HepG2 (cell line): ENCODE measurements around the gene CTU2. TPM values are rescaled to one million over a fixed set of nuclear protein-coding genes. Genes with fewer than 3 reads are reported as not detected.

Experiments
- ATAC-seq: fragments of 200-7000 bp; cut with Tn5 transposase; 3 replicates; pipeline ENCODE4 v1.9.1; 2020; ENCODE audit warnings: mild to moderate bottlenecking, moderate library complexity
- BruUV-seq: library from RNA; stranded (reverse); fragments of 400-500 nt; replicated peaks from 2 replicates; lab custom pipeline; 2021; lab: Mats Ljungman, UMichigan
- CTCF ChIA-PET: fragments of 300-600 bp; formaldehyde crosslinking; extraction: SDS; loops from one replicate; lab custom pipeline; 2021; ENCODE audit warnings: low total read pairs, inconsistent platforms, low intra/inter-chr PET ratio; lab: Yijun Ruan, JAX
- POLR2A ChIA-PET: fragments of 350-600 bp; sonication (Branson Sonifier 250); formaldehyde crosslinking; loops from one replicate; lab custom pipeline; 2020; ENCODE audit warnings: antibody characterized with exemption, inconsistent platforms; lab: Yijun Ruan, JAX
- DNase-seq: peaks from one replicate; pipeline ENCODE4 v3.0.0-alpha.2; 2015; ENCODE audit warnings: low spot score
- FAIRE-seq: peaks from 3 replicates; lab custom pipeline; 2011; peaks lifted over from hg19 to GRCh38; lab: Jason Lieb, UNC
- H2AFZ ChIP-seq: one replicate; pipeline ENCODE4 v1.6.1; 2011; ENCODE audit warnings: low read length, inconsistent platforms
- H3K27ac ChIP-seq: fragments of 300-600 bp; 3 replicates; pipeline ENCODE4 v1.8.0; 2011; ENCODE audit warnings: mixed run types, mild to moderate bottlenecking, mixed read lengths, low read length, inconsistent platforms; ENCODE audit not compliant: insufficient read depth; ENCODE audit errors: extremely low read length
- H3K27me3 ChIP-seq, 2 experiments: fragments of 200-600 bp in 1 of 2; 2 replicates in 1 of 2; 3 replicates in 1 of 2; pipeline versions ENCODE4 v1.6.0 to v1.8.0; 2011; ENCODE audit warnings: low read length in 2 of 2, mild to moderate bottlenecking in 2 of 2, moderate library complexity in 2 of 2, inconsistent platforms in 1 of 2; ENCODE audit not compliant: insufficient read depth in 2 of 2, control insufficient read depth in 1 of 2
- H3K36me3 ChIP-seq, 2 experiments: fragments of 200-600 bp in 1 of 2; replicated peaks in 1 of 2; 2 replicates in 1 of 2; 3 replicates in 1 of 2; pipeline versions ENCODE4 v1.5.1 to v1.8.0; 2011; ENCODE audit warnings: low read length in 2 of 2, inconsistent platforms in 1 of 2; ENCODE audit not compliant: insufficient read depth in 2 of 2, control insufficient read depth in 1 of 2
- H3K4me1 ChIP-seq: 2 replicates; pipeline ENCODE4 v1.5.1; 2012; ENCODE audit warnings: low read length, inconsistent platforms; ENCODE audit not compliant: insufficient read depth
- H3K4me2 ChIP-seq: 2 replicates; pipeline ENCODE4 v1.6.0; 2011; ENCODE audit warnings: low read depth, low read length, inconsistent platforms
- H3K4me3 ChIP-seq, 3 experiments: fragments of 200-600 bp in 1 of 3; sonication (generic), shearing (Covaris generic) in 1 of 3; replicated peaks in 1 of 3; 2 replicates each; pipeline ENCODE4 v1.5.1; 2011 to 2016; ENCODE audit warnings: low read length in 3 of 3, inconsistent platforms in 2 of 3, low read depth in 2 of 3, mild to moderate bottlenecking in 2 of 3, control low read depth in 1 of 3, mixed read lengths in 1 of 3; ENCODE audit not compliant: insufficient read depth in 1 of 3
- H3K79me2 ChIP-seq: one replicate; pipeline ENCODE4 v1.6.1; 2011; ENCODE audit warnings: low read length, inconsistent platforms; ENCODE audit not compliant: insufficient read depth
- H3K9ac ChIP-seq: 2 replicates; pipeline ENCODE4 v1.6.0; 2011; ENCODE audit warnings: mild to moderate bottlenecking, low read depth, low read length, inconsistent platforms; ENCODE audit not compliant: insufficient read depth
- H3K9me3 ChIP-seq: 2 replicates; pipeline ENCODE4 v1.5.1; 2012; ENCODE audit warnings: mild to moderate bottlenecking, low read length
- H4K20me1 ChIP-seq: 2 replicates; pipeline ENCODE4 v1.6.0; 2011; ENCODE audit warnings: inconsistent platforms, mild to moderate bottlenecking, low read length, moderate library complexity; ENCODE audit not compliant: insufficient read depth
- AGO2 ChIP-seq: fragments of 200-400 bp; formaldehyde crosslinking; optimal IDR thresholded peaks from 2 replicates; pipeline ENCODE3; 2017; ENCODE audit warnings: mild to moderate bottlenecking, low read depth, low read length, moderate library complexity
- PCBP2 ChIP-seq: fragments of 200-400 bp; formaldehyde crosslinking; optimal IDR thresholded peaks from 2 replicates; pipeline ENCODE3; 2018; ENCODE audit warnings: low read length, low read depth; ENCODE audit not compliant: poor library complexity, severe bottlenecking
- ZNF333 ChIP-seq: sonication (generic); formaldehyde crosslinking; IDR thresholded peaks from 2 replicates; pipeline ENCODE4 v1.4.0; 2020; ENCODE audit warnings: mild to moderate bottlenecking, missing genetic modification reagents, borderline replicate concordance
- WGBS: methylation state at CpG from one replicate; pipeline ENCODE4 v1.1.6; 2017; ENCODE audit warnings: low lambda C conversion rate; 5-methylcytosine and 5-hydroxymethylcytosine counted together
- in situ Hi-C: cut with HindIII; loops from 2 replicates; pipeline ENCODE4 v1.10.0; 2017; ENCODE audit warnings: low pct_unique_long_range_greater_than_20kb; ENCODE audit not compliant: extremely low pct_ligation_motif_present
- intact Hi-C: fragments of 100-400 bp; cut with micrococcal nuclease; formaldehyde crosslinking; loops from one replicate; pipeline ENCODE4 v1.10.0; 2022; ENCODE audit not compliant: unreplicated experiment
- polyA plus RNA-seq, 8 experiments: library from polyadenylated mRNA; depleted of rRNA in 3 of 8; stranded (reverse) in 7 of 8; unstranded in 1 of 8; fragments of >200 nt; fragmentation: Illumina TruSeq in 4 of 8; extraction: Trizol in 4 of 8; gene quantifications; 2 replicates each; pipeline versions ENCODE4 v1.2.1 to v1.2.3, GENCODE V29; 2011 to 2016; ENCODE audit warnings: low read depth in 4 of 8, missing spikeins in 1 of 8, mixed read lengths in 1 of 8; ENCODE audit not compliant: insufficient read depth in 1 of 8
- total RNA-seq, 5 experiments: library from RNA; depleted of rRNA; stranded (reverse); fragments of >200 nt; fragmentation: Illumina TruSeq; extraction: Trizol; gene quantifications; 2 replicates each; pipeline ENCODE4 v1.2.3, GENCODE V29; 2016; ENCODE audit warnings: low read depth in 1 of 5
- TF ChIP-seq, protein P1 (sequence below): sonication (generic); formaldehyde crosslinking; IDR thresholded peaks from 2 replicates; pipeline ENCODE4 v1.4.0; 2020; ENCODE audit warnings: missing genetic modification reagents
- TF ChIP-seq, protein P2 (sequence below): sonication (generic); formaldehyde crosslinking; IDR thresholded peaks from 2 replicates; pipeline ENCODE4 v1.5.0; 2020; ENCODE audit warnings: missing genetic modification reagents, mild to moderate bottlenecking, borderline replicate concordance
- TF ChIP-seq, protein P3 (sequence below): sonication (generic); formaldehyde crosslinking; IDR thresholded peaks from 2 replicates; pipeline ENCODE4 v1.4.0; 2020; ENCODE audit warnings: mild to moderate bottlenecking, low read depth, missing genetic modification reagents

CTU2 gene
- total and polyA plus RNA-seq, 2 of the 13 experiments (the other 11 are each of a cell fraction or from before 2014, with no cell fraction given): 13.3 to 21.9 TPM

DNA sequence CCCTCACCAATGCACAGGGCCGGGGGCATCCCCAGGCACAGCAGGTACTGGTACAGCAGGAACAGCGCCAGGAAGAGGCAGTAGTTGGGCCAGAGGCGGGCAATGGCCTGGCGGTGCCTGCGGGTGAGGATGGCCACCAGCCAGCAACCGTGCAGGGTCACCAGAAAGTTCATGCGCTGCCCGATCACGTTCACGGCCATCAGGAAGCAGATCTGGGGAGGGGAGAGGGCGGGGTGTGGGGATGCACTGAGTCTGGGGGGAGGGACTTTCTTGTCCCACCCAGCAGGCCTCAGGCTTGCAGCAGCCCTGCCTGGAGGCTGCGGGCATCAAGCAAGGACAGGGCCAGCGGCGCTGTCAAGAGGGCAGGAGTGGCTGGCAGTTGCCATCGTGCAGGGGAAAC lies 25.4 kb downstream of the CTU2 start:
- CTCF ChIA-PET: no interaction called here
- in situ Hi-C loops: no loop called here

More for the DNA sequence above, 25.4 kb downstream of the CTU2 start:
- 95% methylated on average over 15 of the region's 15 CpGs for WGBS
- no peaks in the 10 kb centered on the region for H3K9me3 ChIP-seq
- H3K36me3 ChIP-seq: peaks cover 41 to 63% of the 10 kb centered on the region in 2 experiments; a peak in 4 of 5 replicates
- no peak overlapping the region for H3K4me3 ChIP-seq
- H4K20me1 ChIP-seq: no peaks in the 10 kb centered on the region
- peak; percentile 18; the same call in 2 of the 3 replicates for ATAC-seq
- no peak for DNase-seq
- no peak for FAIRE-seq
- H3K4me2 ChIP-seq: no peak overlapping the region
- TF ChIP-seq AGO2: peak; percentile 9
- TF ChIP-seq, protein P1, sequence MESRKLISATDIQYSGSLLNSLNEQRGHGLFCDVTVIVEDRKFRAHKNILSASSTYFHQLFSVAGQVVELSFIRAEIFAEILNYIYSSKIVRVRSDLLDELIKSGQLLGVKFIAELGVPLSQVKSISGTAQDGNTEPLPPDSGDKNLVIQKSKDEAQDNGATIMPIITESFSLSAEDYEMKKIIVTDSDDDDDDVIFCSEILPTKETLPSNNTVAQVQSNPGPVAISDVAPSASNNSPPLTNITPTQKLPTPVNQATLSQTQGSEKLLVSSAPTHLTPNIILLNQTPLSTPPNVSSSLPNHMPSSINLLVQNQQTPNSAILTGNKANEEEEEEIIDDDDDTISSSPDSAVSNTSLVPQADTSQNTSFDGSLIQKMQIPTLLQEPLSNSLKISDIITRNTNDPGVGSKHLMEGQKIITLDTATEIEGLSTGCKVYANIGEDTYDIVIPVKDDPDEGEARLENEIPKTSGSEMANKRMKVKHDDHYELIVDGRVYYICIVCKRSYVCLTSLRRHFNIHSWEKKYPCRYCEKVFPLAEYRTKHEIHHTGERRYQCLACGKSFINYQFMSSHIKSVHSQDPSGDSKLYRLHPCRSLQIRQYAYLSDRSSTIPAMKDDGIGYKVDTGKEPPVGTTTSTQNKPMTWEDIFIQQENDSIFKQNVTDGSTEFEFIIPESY (CRISPR knock-in tag): peak; percentile 15; the same call in 1 of the 2 replicates
- no peak for TF ChIP-seq PCBP2
- no peak for TF ChIP-seq ZNF333 (CRISPR knock-in tag)
- TF ChIP-seq, protein P2, sequence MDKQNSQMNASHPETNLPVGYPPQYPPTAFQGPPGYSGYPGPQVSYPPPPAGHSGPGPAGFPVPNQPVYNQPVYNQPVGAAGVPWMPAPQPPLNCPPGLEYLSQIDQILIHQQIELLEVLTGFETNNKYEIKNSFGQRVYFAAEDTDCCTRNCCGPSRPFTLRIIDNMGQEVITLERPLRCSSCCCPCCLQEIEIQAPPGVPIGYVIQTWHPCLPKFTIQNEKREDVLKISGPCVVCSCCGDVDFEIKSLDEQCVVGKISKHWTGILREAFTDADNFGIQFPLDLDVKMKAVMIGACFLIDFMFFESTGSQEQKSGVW (CRISPR knock-in tag): no peak
- TF ChIP-seq, protein P3, sequence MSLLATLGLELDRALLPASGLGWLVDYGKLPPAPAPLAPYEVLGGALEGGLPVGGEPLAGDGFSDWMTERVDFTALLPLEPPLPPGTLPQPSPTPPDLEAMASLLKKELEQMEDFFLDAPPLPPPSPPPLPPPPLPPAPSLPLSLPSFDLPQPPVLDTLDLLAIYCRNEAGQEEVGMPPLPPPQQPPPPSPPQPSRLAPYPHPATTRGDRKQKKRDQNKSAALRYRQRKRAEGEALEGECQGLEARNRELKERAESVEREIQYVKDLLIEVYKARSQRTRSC (CRISPR knock-in tag): no peak
- POLR2A ChIA-PET: no interaction called here
- H2AFZ ChIP-seq: no peak overlapping the region
- no TSS peak for BruUV-seq
- no peak overlapping the region for H3K9ac ChIP-seq
- no peaks in the 10 kb centered on the region for H3K4me1 ChIP-seq
- H3K27ac ChIP-seq: no peak overlapping the region
- no peaks in the 10 kb centered on the region for H3K79me2 ChIP-seq
- intact Hi-C loops: no loop called here
- H3K27me3 ChIP-seq: no peaks in the 10 kb centered on the region
